ENCODE results near the gene ANKRD42.
"Not testable (repeated sequence)": the region's sequence is repeated elsewhere in the genome, so short reads cannot be mapped to it uniquely, and the experiment has no call there.

Gene ANKRD42

GRCh38 chr11:83206221-83206620, 12.7 kb downstream of the ANKRD42 start:
- DNase-seq = no peak
- WGBS = no CpG with 5 or more reads among the region's 1 CpG
- Histone ChIP-seq H2AK5ac (ENCODE audit: low read length, severe bottlenecking) (no peak overlapping the region), H3K23ac (ENCODE audit: low read length in 2 of 2) (no peak overlapping the region), H4K91ac (ENCODE audit: low read length) (no peak overlapping the region), H2AFZ (ENCODE audit: low read depth, low read length) (no peak overlapping the region), H4K8ac (ENCODE audit: low read length) (no peak overlapping the region), H2BK5ac (ENCODE audit: low read depth, low read length, poor library complexity, severe bottlenecking) (no peak overlapping the region), H2BK15ac (ENCODE audit: low read depth, poor library complexity, severe bottlenecking) (no peak overlapping the region), H3K27ac (ENCODE audit: low read length, poor library complexity, severe bottlenecking) (no peak overlapping the region), H3K79me1 (replicated peaks; ENCODE audit: low read length, poor library complexity, severe bottlenecking) (peaks cover 1% of the 10 kb centered on the region), H3K4me3 (ENCODE audit: insufficient read depth in 1 of 2, low read depth in 1 of 2, low read length in 2 of 2) (no peak overlapping the region), H3K18ac (ENCODE audit: low read depth in 1 of 2, low read length in 2 of 2) (no peak overlapping the region), H3K36me3 (ENCODE audit: control insufficient read depth in 1 of 2, insufficient read depth in 2 of 2, low read depth in 1 of 2, low read length in 2 of 2) (peaks cover 8 to 82% of the 10 kb centered on the region in 2 experiments), H3K14ac (ENCODE audit: low read length in 2 of 2) (no peak overlapping the region), H3K27me3 (ENCODE audit: control insufficient read depth in 1 of 2, insufficient read depth in 1 of 2, low read length in 2 of 2) (no peaks in the 10 kb centered on the region), H3K4me2 (ENCODE audit: low read length, poor library complexity, severe bottlenecking) (no peak overlapping the region), H3K9me3 (ENCODE audit: control insufficient read depth, low read length) (no peaks in the 10 kb centered on the region), H2BK120ac (ENCODE audit: low read depth, low read length) (no peak overlapping the region), H2BK12ac (ENCODE audit: low read length in 2 of 2) (no peak overlapping the region), H3K9ac (ENCODE audit: low read length) (no peak overlapping the region), H3K4ac (ENCODE audit: low read depth in 1 of 2, low read length in 2 of 2) (no peak overlapping the region), H3K4me1 (ENCODE audit: control insufficient read depth, insufficient read depth, low read depth, low read length) (no peaks in the 10 kb centered on the region)

- H3K79me1 ChIP-seq (replicated peaks; ENCODE audit: low read length, poor library complexity, severe bottlenecking); H3K14ac ChIP-seq (ENCODE audit: low read length in 2 of 2); H3K23ac ChIP-seq (ENCODE audit: low read length in 2 of 2); H2BK120ac ChIP-seq (ENCODE audit: low read depth, low read length); H2BK12ac ChIP-seq (ENCODE audit: low read length in 2 of 2); H3K9me3 ChIP-seq (ENCODE audit: control insufficient read depth, low read length); H3K9ac ChIP-seq (ENCODE audit: low read length); H4K8ac ChIP-seq (ENCODE audit: low read length); H3K4me3 ChIP-seq (ENCODE audit: insufficient read depth in 1 of 2, low read depth in 1 of 2, low read length in 2 of 2); H3K27ac ChIP-seq (ENCODE audit: low read length, poor library complexity, severe bottlenecking); H3K4ac ChIP-seq (ENCODE audit: low read depth in 1 of 2, low read length in 2 of 2); H2AK5ac ChIP-seq (ENCODE audit: low read length, severe bottlenecking); H3K27me3 ChIP-seq (ENCODE audit: control insufficient read depth in 1 of 2, insufficient read depth in 1 of 2, low read length in 2 of 2); H3K4me2 ChIP-seq (ENCODE audit: low read length, poor library complexity, severe bottlenecking); H2AFZ ChIP-seq (ENCODE audit: low read depth, low read length); H3K4me1 ChIP-seq (ENCODE audit: control insufficient read depth, insufficient read depth, low read depth, low read length); H2BK5ac ChIP-seq (ENCODE audit: low read depth, low read length, poor library complexity, severe bottlenecking); H3K18ac ChIP-seq (ENCODE audit: low read depth in 1 of 2, low read length in 2 of 2); H2BK15ac ChIP-seq (ENCODE audit: low read depth, poor library complexity, severe bottlenecking); H4K91ac ChIP-seq (ENCODE audit: low read length): not testable (repeated sequence)
- peaks cover 8 to 86% of the 10 kb centered on the region in 2 experiments for H3K36me3 ChIP-seq (ENCODE audit: control insufficient read depth in 1 of 2, insufficient read depth in 2 of 2, low read depth in 1 of 2, low read length in 2 of 2)
- DNase-seq = peak; percentile 49
- WGBS = 78% methylated on average over 3 of the region's 4 CpGs
Observed at GRCh38 chr11:83206771-83207382, 13.4 kb downstream of the ANKRD42 start.

- H3K14ac ChIP-seq (ENCODE audit: low read length in 2 of 2) = no peak overlapping the region
- no peak overlapping the region for H4K8ac ChIP-seq (ENCODE audit: low read length)
- H2AK5ac ChIP-seq (ENCODE audit: low read length, severe bottlenecking) = no peak overlapping the region
- no peak for DNase-seq
- no peaks in the 10 kb centered on the region for H3K79me1 ChIP-seq (replicated peaks; ENCODE audit: low read length, poor library complexity, severe bottlenecking)
- no peak overlapping the region for H3K18ac ChIP-seq (ENCODE audit: low read depth in 1 of 2, low read length in 2 of 2)
- H3K27ac ChIP-seq (ENCODE audit: low read length, poor library complexity, severe bottlenecking) = no peak overlapping the region
- H3K9me3 ChIP-seq (ENCODE audit: control insufficient read depth, low read length) = no peaks in the 10 kb centered on the region
- H3K4ac ChIP-seq (ENCODE audit: low read depth in 1 of 2, low read length in 2 of 2) = no peak overlapping the region
- H2BK5ac ChIP-seq (ENCODE audit: low read depth, low read length, poor library complexity, severe bottlenecking) = no peak overlapping the region
- H2BK15ac ChIP-seq (ENCODE audit: low read depth, poor library complexity, severe bottlenecking) = no peak overlapping the region
- no peak overlapping the region for H3K4me3 ChIP-seq (ENCODE audit: insufficient read depth in 1 of 2, low read depth in 1 of 2, low read length in 2 of 2)
- no peak overlapping the region for H4K91ac ChIP-seq (ENCODE audit: low read length)
- H2BK120ac ChIP-seq (ENCODE audit: low read depth, low read length) = no peak overlapping the region
- no peak overlapping the region for H3K9ac ChIP-seq (ENCODE audit: low read length)
- 67% methylated on average over 8 of the region's 8 CpGs for WGBS
- H2AFZ ChIP-seq (ENCODE audit: low read depth, low read length) = no peak overlapping the region
- no peaks in the 10 kb centered on the region for H3K27me3 ChIP-seq (ENCODE audit: control insufficient read depth in 1 of 2, insufficient read depth in 1 of 2, low read length in 2 of 2)
- no peak overlapping the region for H3K4me2 ChIP-seq (ENCODE audit: low read length, poor library complexity, severe bottlenecking)
- H3K36me3 ChIP-seq (ENCODE audit: control insufficient read depth in 1 of 2, insufficient read depth in 2 of 2, low read depth in 1 of 2, low read length in 2 of 2) = peaks cover 0 to 8% of the 10 kb centered on the region in 2 experiments
- no peaks in the 10 kb centered on the region for H3K4me1 ChIP-seq (ENCODE audit: control insufficient read depth, insufficient read depth, low read depth, low read length)
- no peak overlapping the region for H2BK12ac ChIP-seq (ENCODE audit: low read length in 2 of 2)
- no peak overlapping the region for H3K23ac ChIP-seq (ENCODE audit: low read length in 2 of 2)
Observed at GRCh38 chr11:83219095-83219494, 25.6 kb downstream of the ANKRD42 start.

GRCh38 chr11:83220260-83220659, 26.7 kb downstream of the ANKRD42 start:
- Histone ChIP-seq H3K4ac (ENCODE audit: low read depth in 1 of 2, low read length in 2 of 2) (no peak overlapping the region), H3K9ac (ENCODE audit: low read length) (no peak overlapping the region), H3K79me1 (replicated peaks; ENCODE audit: low read length, poor library complexity, severe bottlenecking) (no peaks in the 10 kb centered on the region), H3K4me3 (ENCODE audit: insufficient read depth in 1 of 2, low read depth in 1 of 2, low read length in 2 of 2) (no peak overlapping the region), H3K27ac (ENCODE audit: low read length, poor library complexity, severe bottlenecking) (no peak overlapping the region), H3K4me2 (ENCODE audit: low read length, poor library complexity, severe bottlenecking) (no peak overlapping the region), H3K27me3 (ENCODE audit: control insufficient read depth in 1 of 2, insufficient read depth in 1 of 2, low read length in 2 of 2) (no peaks in the 10 kb centered on the region), H2BK5ac (ENCODE audit: low read depth, low read length, poor library complexity, severe bottlenecking) (no peak overlapping the region), H3K18ac (ENCODE audit: low read depth in 1 of 2, low read length in 2 of 2) (no peak overlapping the region), H2BK120ac (ENCODE audit: low read depth, low read length) (no peak overlapping the region), H2BK12ac (ENCODE audit: low read length in 2 of 2) (no peak overlapping the region), H4K8ac (ENCODE audit: low read length) (no peak overlapping the region), H3K23ac (ENCODE audit: low read length in 2 of 2) (no peak overlapping the region), H2AFZ (ENCODE audit: low read depth, low read length) (no peak overlapping the region), H3K9me3 (ENCODE audit: control insufficient read depth, low read length) (no peaks in the 10 kb centered on the region), H4K91ac (ENCODE audit: low read length) (no peak overlapping the region), H3K36me3 (ENCODE audit: control insufficient read depth in 1 of 2, insufficient read depth in 2 of 2, low read depth in 1 of 2, low read length in 2 of 2) (no peaks in the 10 kb centered on the region), H3K4me1 (ENCODE audit: control insufficient read depth, insufficient read depth, low read depth, low read length) (no peaks in the 10 kb centered on the region), H2AK5ac (ENCODE audit: low read length, severe bottlenecking) (no peak overlapping the region), H2BK15ac (ENCODE audit: low read depth, poor library complexity, severe bottlenecking) (no peak overlapping the region), H3K14ac (ENCODE audit: low read length in 2 of 2) (no peak overlapping the region)
- 91% methylated on average over 10 of the region's 10 CpGs for WGBS
- DNase-seq = no peak
